ENCODE results near the gene SLC38A4. TPM values are rescaled to one million over a fixed set of nuclear protein-coding genes. Genes with fewer than 3 reads are reported as not detected.

Gene SLC38A4
- total and polyA plus RNA-seq, 2 of the 8 experiments (the other 6 are each of a cell fraction or from before 2014, with no cell fraction given): 6.7 to 15.4 TPM

DNA sequence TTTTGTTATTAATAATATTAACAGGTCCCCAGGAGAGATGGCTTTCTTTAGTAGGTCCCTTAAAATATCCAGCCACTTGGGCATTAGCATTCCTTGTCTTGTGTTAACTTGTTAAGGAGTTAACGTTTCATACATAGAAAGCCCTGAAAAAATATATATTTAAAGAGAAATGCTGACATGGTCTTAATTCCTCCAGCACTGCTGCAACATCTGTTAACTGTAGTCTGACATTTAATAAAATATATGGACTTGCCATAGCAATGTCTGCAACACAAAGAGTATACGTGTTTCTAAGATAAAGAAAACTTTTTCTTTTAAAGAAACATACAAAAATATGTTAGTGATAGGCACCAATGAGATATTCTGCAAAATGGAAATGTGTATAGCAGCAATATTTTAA is 10.0 kb downstream of the SLC38A4 start:
- H3K4me2 ChIP-seq (ENCODE audit: insufficient read depth in 1 of 2, low read depth in 2 of 2, low read length in 2 of 2): no peak overlapping the region

More for the DNA sequence above, 10.0 kb downstream of the SLC38A4 start:
- Histone ChIP-seq H4K5ac (ENCODE audit: insufficient read length, low read depth, low read length) (no peak overlapping the region), H4K20me1 (replicated peaks in 1 of 2; ENCODE audit: control insufficient read depth in 1 of 2, insufficient read depth in 2 of 2, low read length in 2 of 2) (no peaks in the 10 kb centered on the region), H2BK20ac (ENCODE audit: low read length) (no peak overlapping the region), H2BK12ac (ENCODE audit: low read depth, low read length) (no peak overlapping the region), H3K27ac (ENCODE audit: low read depth, low read length) (no peak overlapping the region), H4K91ac (replicated peaks; ENCODE audit: insufficient read length, low read length) (no peak overlapping the region), H3K36me3 (ENCODE audit: control insufficient read depth in 2 of 4, insufficient read depth in 4 of 4, low read length in 3 of 4) (no peaks in the 10 kb centered on the region), H3K79me2 (ENCODE audit: control insufficient read depth in 1 of 2, insufficient read depth in 2 of 2, low read length in 2 of 2) (no peaks in the 10 kb centered on the region), H2BK120ac (replicated peaks; ENCODE audit: low read depth, low read length) (no peak overlapping the region), H2BK15ac (ENCODE audit: low read length) (no peak overlapping the region), H3K9me3 (ENCODE audit: insufficient read depth in 2 of 2, low read depth in 1 of 2, low read length in 1 of 2) (no peaks in the 10 kb centered on the region), H3K4me3 (ENCODE audit: extremely low read depth in 1 of 4, insufficient read depth in 2 of 4, low read depth in 3 of 4, low read length in 4 of 4) (no peak overlapping the region), H3K4ac (replicated peaks; ENCODE audit: insufficient read length, low read depth, low read length) (no peak overlapping the region), H2AK5ac (ENCODE audit: low read depth, low read length) (no peak overlapping the region), H4K8ac (ENCODE audit: extremely low read depth, insufficient read depth, low read length) (no peak overlapping the region), H3K79me1 (ENCODE audit: low read depth, low read length) (no peaks in the 10 kb centered on the region), H3K23ac (ENCODE audit: insufficient read length) (no peak overlapping the region), H3K18ac (ENCODE audit: extremely low read depth, low read length) (no peak overlapping the region), H3K56ac (replicated peaks; ENCODE audit: insufficient read length, low read depth, low read length) (no peak overlapping the region), H2BK5ac (ENCODE audit: low read depth, low read length) (no peak overlapping the region), H3K23me2 (ENCODE audit: low read depth, low read length) (no peaks in the 10 kb centered on the region), H3K9ac (replicated peaks in 1 of 4; ENCODE audit: extremely low read depth in 1 of 4, low read depth in 3 of 4, low read length in 3 of 4) (no peak overlapping the region), H2AFZ (ENCODE audit: low read length) (no peak overlapping the region), H3K4me1 (replicated peaks in 1 of 4; ENCODE audit: control insufficient read depth in 3 of 4, insufficient read depth in 4 of 4, low read length in 3 of 4) (no peaks in the 10 kb centered on the region; a peak in 1 of 7 replicates), H3K14ac (ENCODE audit: insufficient read length) (no peak overlapping the region), H3K27me3 (replicated peaks in 1 of 4; ENCODE audit: control insufficient read depth in 3 of 4, extremely low read depth in 1 of 4, insufficient read depth in 3 of 4, low read length in 3 of 4) (no peaks in the 10 kb centered on the region)
- ChIA-PET CTCF (ENCODE audit: partially characterized antibody) (no interaction called here), POLR2A (ENCODE audit: partially characterized antibody) (no interaction called here)
- TF ChIP-seq EZH2 (IDR thresholded peaks at IDR 0.05; ENCODE audit: low read depth, low read length, severe bottlenecking): no peak
- TF ChIP-seq POLR2AphosphoS5 (IDR thresholded peaks at IDR 0.05; ENCODE audit: low read depth, low read length): no peak
- no peak for TF ChIP-seq SP2 (IDR thresholded peaks at IDR 0.05; ENCODE audit: low read length)
- TF ChIP-seq ZNF274 (IDR thresholded peaks at IDR 0.05; ENCODE audit: borderline replicate concordance, extremely low read depth, low read length): no peak
- no peak for TF ChIP-seq CTBP2 (IDR thresholded peaks at IDR 0.05; ENCODE audit: borderline replicate concordance, insufficient read depth, insufficient read length, low read length)
- TF ChIP-seq FOSL1 (IDR thresholded peaks at IDR 0.05; ENCODE audit: insufficient read depth, low read depth, low read length): no peak
- WGBS, 2 experiments (ENCODE audit: extremely low coverage in 1 of 2, insufficient coverage in 1 of 2, insufficient read length in 1 of 2, insufficient replicate concordance in 2 of 2, low coverage in 1 of 2, low lambda C conversion rate in 2 of 2, missing lambda C conversion rate in 1 of 2): 49% methylated on average over 2 of the region's 2 CpGs; no CpG with 5 or more reads in 1 of the 2 experiments
- FAIRE-seq (no peak), DNase-seq (ENCODE audit: low read depth in 1 of 2, low spot score in 2 of 2) (no peak)
